Naive thymus-derived CD4-positive, alpha-beta T cell (primary cell): ENCODE results near the gene EPHA3. TPM values are rescaled to one million over a fixed set of nuclear protein-coding genes. Genes with fewer than 3 reads are reported as not detected.

Experiments used
- ATAC-seq: fragments of 150-1000 bp; cut with Tn5 transposase; 2 replicates; pipeline ENCODE4 v1.10.0; 2021; ENCODE audit warnings: mild to moderate bottlenecking, moderate library complexity
- CTCF ChIA-PET: fragments of 350-600 bp; sonication (Branson Sonifier 250); formaldehyde crosslinking; loops from one replicate; lab custom pipeline; 2021; ENCODE audit warnings: antibody characterized with exemption; lab: Charles Lee
- POLR2A ChIA-PET: fragments of 350-600 bp; sonication (Branson Sonifier 250); formaldehyde crosslinking; loops from one replicate; lab custom pipeline; 2021; ENCODE audit warnings: antibody characterized with exemption, inconsistent platforms; lab: Charles Lee
- DNase-seq, 9 donors: peaks; one replicate each; pipeline versions ENCODE4 v3.0.0 to v3.0.0-alpha.2; 2020 to 2022; ENCODE audit warnings: mixed read lengths in 1 of 9
- H3K27ac ChIP-seq: one replicate; pipeline ENCODE4 v1.7.0; 2013; ENCODE audit warnings: mild to moderate bottlenecking, low read depth, low read length, moderate library complexity
- H3K27me3 ChIP-seq, 2 donors: one replicate each; pipeline ENCODE4 v1.7.0; 2013; ENCODE audit warnings: low read length in 2 of 2, mild to moderate bottlenecking in 2 of 2, moderate library complexity in 2 of 2; ENCODE audit not compliant: control insufficient read depth in 2 of 2, insufficient read depth in 2 of 2
- H3K36me3 ChIP-seq, 3 experiments: 1 replicate in 2 of 3; 2 replicates in 1 of 3; pipeline ENCODE4 v1.7.0; 2013; ENCODE audit warnings: low read length in 3 of 3, mild to moderate bottlenecking in 3 of 3, moderate library complexity in 1 of 3; ENCODE audit not compliant: insufficient read depth in 3 of 3, control insufficient read depth in 2 of 3
- H3K4me1 ChIP-seq, 2 donors: one replicate each; pipeline ENCODE4 v1.7.0; 2013; ENCODE audit warnings: low read length in 2 of 2, mild to moderate bottlenecking in 2 of 2, moderate library complexity in 1 of 2; ENCODE audit not compliant: control insufficient read depth in 2 of 2, insufficient read depth in 2 of 2
- H3K4me3 ChIP-seq: 2 replicates; pipeline ENCODE4 v1.7.0; 2013; ENCODE audit warnings: mild to moderate bottlenecking, low read length
- H3K9me3 ChIP-seq, 3 experiments: 1 replicate in 2 of 3; 2 replicates in 1 of 3; pipeline ENCODE4 v1.7.0; 2013; ENCODE audit warnings: low read length in 3 of 3; ENCODE audit not compliant: control insufficient read depth in 2 of 3
- H3K27ac Mint-ChIP-seq, 9 donors: one replicate each; pipeline ENCODE4 v1.8.0; 2020 to 2022; ENCODE audit warnings: mixed read lengths in 9 of 9, mild to moderate bottlenecking in 8 of 9, moderate library complexity in 5 of 9, inconsistent platforms in 2 of 9
- H3K27me3 Mint-ChIP-seq, 5 donors: one replicate each; pipeline ENCODE4 v1.8.0; 2021 to 2022; ENCODE audit warnings: mixed read lengths in 5 of 5, mild to moderate bottlenecking in 1 of 5
- H3K36me3 Mint-ChIP-seq, 5 donors: one replicate each; pipeline ENCODE4 v1.8.0; 2020 to 2022; ENCODE audit warnings: mixed read lengths in 5 of 5, mild to moderate bottlenecking in 3 of 5, inconsistent platforms in 1 of 5
- H3K4me1 Mint-ChIP-seq, 7 donors: one replicate each; pipeline ENCODE4 v1.8.0; 2020 to 2022; ENCODE audit warnings: mixed read lengths in 7 of 7, mild to moderate bottlenecking in 3 of 7, inconsistent platforms in 1 of 7
- H3K4me3 Mint-ChIP-seq, 10 donors: one replicate each; pipeline ENCODE4 v1.8.0; 2020 to 2022; ENCODE audit warnings: mild to moderate bottlenecking in 10 of 10, mixed read lengths in 10 of 10, moderate library complexity in 6 of 10, inconsistent platforms in 2 of 10
- H3K9me3 Mint-ChIP-seq, 11 donors: one replicate each; pipeline ENCODE4 v1.8.0; 2020 to 2022; ENCODE audit warnings: mixed read lengths in 11 of 11, mild to moderate bottlenecking in 4 of 11, inconsistent platforms in 1 of 11, moderate library complexity in 1 of 11
- intact Hi-C, 2 donors: fragments of 100-400 bp; cut with micrococcal nuclease; formaldehyde crosslinking; loops; one replicate each; pipeline ENCODE4 v1.15.1; 2023
- polyA plus RNA-seq, 2 donors: library from polyadenylated mRNA; unstranded; fragments of 300-500 nt; fragmentation: Illumina TruSeq; gene quantifications; one replicate each; pipeline ENCODE4 v1.2.3, GENCODE V29; 2021
- total RNA-seq, 6 experiments: library from RNA in 5 of 6; stranded (reverse) in 5 of 6; gene quantifications; 1 replicate in 5 of 6; 2 replicates in 1 of 6; pipeline ENCODE4 v1.2.3 and lab custom pipeline; 2021 to 2026

EPHA3 gene
- total and polyA plus RNA-seq, 7 experiments from 2014 or later = not detected

DNA sequence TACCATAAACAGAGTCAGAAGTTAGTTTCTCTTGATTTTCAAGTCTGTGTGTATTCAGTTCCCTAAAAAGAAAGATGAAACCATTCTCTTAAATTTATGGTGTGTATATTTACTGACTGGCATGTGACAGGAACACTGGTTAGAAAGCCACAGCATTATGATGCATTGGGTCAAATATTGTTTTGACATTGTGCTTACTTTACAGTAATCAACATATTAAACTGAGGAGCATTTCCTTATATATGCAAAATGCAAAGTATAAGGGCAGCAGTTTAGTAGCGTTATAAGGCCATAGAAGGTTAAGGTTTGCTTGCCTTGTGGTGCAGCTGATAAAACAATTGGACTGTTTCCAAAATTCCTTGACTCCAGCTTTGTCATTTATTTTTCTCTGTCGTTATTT lies 72.9 kb downstream of the EPHA3 start:
- Mint-ChIP-seq H3K4me1 (no peaks in the 10 kb centered on the region), H3K27ac (no peak overlapping the region), H3K27me3 (no peaks in the 10 kb centered on the region), H3K9me3 (peaks cover 0 to 6% (median 0%) of the 10 kb centered on the region in 11 donors), H3K4me3 (no peak overlapping the region), H3K36me3 (no peaks in the 10 kb centered on the region)
- intact Hi-C loops = no loop called here
- Histone ChIP-seq H3K36me3 (no peaks in the 10 kb centered on the region), H3K27me3 (no peaks in the 10 kb centered on the region), H3K9me3 (no peaks in the 10 kb centered on the region), H3K4me1 (no peaks in the 10 kb centered on the region), H3K4me3 (no peak overlapping the region), H3K27ac (no peak overlapping the region)
- no peak for ATAC-seq
- ChIA-PET CTCF (no interaction called here), POLR2A (no interaction called here)
- DNase-seq = no peak

- H3K4me3 ChIP-seq = no peak overlapping the region
- H3K27me3 ChIP-seq = no peaks in the 10 kb centered on the region
- CTCF ChIA-PET = no interaction called here
- Mint-ChIP-seq H3K4me1 (no peaks in the 10 kb centered on the region), H3K4me3 (no peak overlapping the region), H3K27ac (no peak overlapping the region), H3K27me3 (no peaks in the 10 kb centered on the region), H3K36me3 (no peaks in the 10 kb centered on the region), H3K9me3 (peaks cover 0 to 13% (median 3%) of the 10 kb centered on the region in 11 donors)
- no peak overlapping the region for H3K27ac ChIP-seq
- ATAC-seq = no peak
- no peaks in the 10 kb centered on the region for H3K36me3 ChIP-seq
- H3K9me3 ChIP-seq = no peaks in the 10 kb centered on the region
- H3K4me1 ChIP-seq = no peaks in the 10 kb centered on the region
- no peak for DNase-seq
- intact Hi-C loops = no loop called here
- POLR2A ChIA-PET = no interaction called here
Measured at GRCh38 chr3:89182056-89182455, 74.6 kb downstream of the EPHA3 start.

GRCh38 chr3:89184151-89184995 lies 77.0 kb downstream of the EPHA3 start:
- H3K4me3 Mint-ChIP-seq = no peak overlapping the region
- peaks cover 0 to 22% (median 3%) of the 10 kb centered on the region in 11 donors for H3K9me3 Mint-ChIP-seq
- Histone ChIP-seq H3K27ac (no peak overlapping the region), H3K4me3 (no peak overlapping the region), H3K9me3 (no peaks in the 10 kb centered on the region), H3K27me3 (no peaks in the 10 kb centered on the region), H3K4me1 (no peaks in the 10 kb centered on the region), H3K36me3 (no peaks in the 10 kb centered on the region)
- ChIA-PET CTCF (no interaction called here), POLR2A (no interaction called here)
- no peak for DNase-seq
- no peak for ATAC-seq
- H3K36me3 Mint-ChIP-seq = no peaks in the 10 kb centered on the region
- intact Hi-C loops = no loop called here
- no peaks in the 10 kb centered on the region for H3K27me3 Mint-ChIP-seq
- no peak overlapping the region for H3K27ac Mint-ChIP-seq
- no peaks in the 10 kb centered on the region for H3K4me1 Mint-ChIP-seq

- no peaks in the 10 kb centered on the region for H3K4me1 Mint-ChIP-seq
- CTCF ChIA-PET = no interaction called here
Measured at GRCh38 chr3:89186456-89186855, 79.0 kb downstream of the EPHA3 start.

DNA sequence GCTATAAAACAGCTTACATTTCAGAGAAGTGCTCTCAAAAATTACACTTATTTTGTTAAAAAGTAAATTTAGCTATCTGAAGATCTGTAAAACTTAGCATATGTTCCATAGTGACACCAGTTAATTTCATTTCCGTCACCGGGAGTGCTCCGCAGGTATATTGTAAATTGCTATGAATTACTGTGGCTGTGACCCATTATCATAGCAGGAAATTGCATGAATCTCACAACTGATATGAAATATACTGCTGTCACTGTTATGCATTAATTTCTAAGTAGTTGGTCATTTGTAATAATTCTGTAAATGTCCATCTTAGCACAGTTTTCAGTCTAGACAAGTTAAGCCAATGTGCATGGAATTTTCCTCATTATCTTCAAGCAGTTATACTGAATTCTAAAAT lies 91.2 kb downstream of the EPHA3 start:
- no peak overlapping the region for H3K4me3 ChIP-seq
- no peak overlapping the region for H3K4me3 Mint-ChIP-seq
- no peak for ATAC-seq
- H3K27me3 Mint-ChIP-seq = no peaks in the 10 kb centered on the region
- H3K9me3 ChIP-seq = no peaks in the 10 kb centered on the region
- no peak overlapping the region for H3K27ac ChIP-seq
- H3K4me1 ChIP-seq = no peaks in the 10 kb centered on the region
- ChIA-PET CTCF (no interaction called here), POLR2A (no interaction called here)
- intact Hi-C loops = no loop called here
- no peaks in the 10 kb centered on the region for H3K27me3 ChIP-seq
- H3K4me1 Mint-ChIP-seq = peaks cover 0 to 1% (median 0%) of the 10 kb centered on the region in 7 donors
- no peak overlapping the region for H3K27ac Mint-ChIP-seq
- H3K36me3 ChIP-seq = no peaks in the 10 kb centered on the region
- no peak for DNase-seq
- peaks cover 0 to 24% (median 4%) of the 10 kb centered on the region in 11 donors for H3K9me3 Mint-ChIP-seq
- H3K36me3 Mint-ChIP-seq = no peaks in the 10 kb centered on the region

More at GRCh38 chr3:89186456-89186855, 79.0 kb downstream of the EPHA3 start:
- Mint-ChIP-seq H3K36me3 (no peaks in the 10 kb centered on the region), H3K27me3 (no peaks in the 10 kb centered on the region), H3K9me3 (peaks cover 0 to 27% (median 3%) of the 10 kb centered on the region in 11 donors), H3K27ac (no peak overlapping the region), H3K4me3 (no peak overlapping the region)
- no peak for ATAC-seq
- Histone ChIP-seq H3K36me3 (no peaks in the 10 kb centered on the region), H3K27me3 (no peaks in the 10 kb centered on the region), H3K9me3 (no peaks in the 10 kb centered on the region), H3K4me1 (no peaks in the 10 kb centered on the region), H3K4me3 (no peak overlapping the region), H3K27ac (no peak overlapping the region)
- no peak for DNase-seq
- intact Hi-C loops = no loop called here
- POLR2A ChIA-PET = no interaction called here

GRCh38 chr3:89212619-89213018 lies 105.2 kb downstream of the EPHA3 start:
- ChIA-PET POLR2A (no interaction called here), CTCF (no interaction called here)
- no peak overlapping the region for H3K4me3 ChIP-seq
- DNase-seq (no peak), ATAC-seq (no peak)
- peaks cover 0 to 8% (median 3%) of the 10 kb centered on the region in 11 donors for H3K9me3 Mint-ChIP-seq
- H3K4me1 Mint-ChIP-seq = no peaks in the 10 kb centered on the region
- no peaks in the 10 kb centered on the region for H3K36me3 Mint-ChIP-seq
- intact Hi-C loops = no loop called here
- H3K4me1 ChIP-seq = no peaks in the 10 kb centered on the region
- H3K27me3 Mint-ChIP-seq = no peaks in the 10 kb centered on the region
- no peak overlapping the region for H3K27ac ChIP-seq
- no peak overlapping the region for H3K27ac Mint-ChIP-seq
- H3K36me3 ChIP-seq = no peaks in the 10 kb centered on the region
- H3K27me3 ChIP-seq = no peaks in the 10 kb centered on the region
- H3K4me3 Mint-ChIP-seq = no peak overlapping the region
- H3K9me3 ChIP-seq = no peaks in the 10 kb centered on the region
